CD4-positive, alpha-beta T cell (primary cell): ENCODE results near the gene MEF2A. TPM values are rescaled to one million over a fixed set of nuclear protein-coding genes. Genes with fewer than 3 reads are reported as not detected.

ENCODE experiments used
- ATAC-seq: fragments of 200-7000 bp; cut with Tn5 transposase; one replicate; pipeline ENCODE4 v1.10.0; 2022; ENCODE audit warnings: mild to moderate bottlenecking; ENCODE audit not compliant: poor library complexity
- CTCF ChIA-PET: fragments of 350-600 bp; sonication (Branson Sonifier 250); formaldehyde crosslinking; loops from one replicate; lab custom pipeline; 2021; ENCODE audit warnings: antibody characterized with exemption, inconsistent platforms; lab: Charles Lee
- POLR2A ChIA-PET: fragments of 350-600 bp; sonication (Branson Sonifier 250); formaldehyde crosslinking; loops from one replicate; lab custom pipeline; 2021; ENCODE audit warnings: antibody characterized with exemption, inconsistent platforms; lab: Charles Lee
- DNase-seq, 14 experiments: peaks; one replicate each; pipeline ENCODE4 v3.0.0-alpha.2; 2013 to 2020; ENCODE audit warnings: mixed read lengths in 2 of 14
- H3K27ac ChIP-seq, 2 donors: one replicate each; pipeline versions ENCODE4 v1.5.1 to v1.7.0; 2013; ENCODE audit warnings: low read length in 2 of 2, low read depth in 1 of 2, mild to moderate bottlenecking in 1 of 2
- H3K27me3 ChIP-seq, 2 experiments: 1 replicate in 1 of 2; 2 replicates in 1 of 2; pipeline versions ENCODE4 v1.6.1 to v1.7.0; 2013; ENCODE audit warnings: low read length in 2 of 2, control low read depth in 1 of 2, mild to moderate bottlenecking in 1 of 2, moderate library complexity in 1 of 2; ENCODE audit not compliant: insufficient read depth in 2 of 2, control insufficient read depth in 1 of 2
- H3K36me3 ChIP-seq: one replicate; pipeline ENCODE4 v1.6.1; 2013; ENCODE audit warnings: low read length, control low read depth; ENCODE audit not compliant: insufficient read depth
- H3K4me1 ChIP-seq: one replicate; pipeline ENCODE4 v1.6.1; 2013; ENCODE audit warnings: low read length, control low read depth; ENCODE audit not compliant: insufficient read depth
- H3K4me3 ChIP-seq: one replicate; pipeline ENCODE4 v1.5.1; 2013; ENCODE audit warnings: mild to moderate bottlenecking, low read length, moderate library complexity
- H3K9me3 ChIP-seq, 2 experiments: 1 replicate in 1 of 2; 2 replicates in 1 of 2; pipeline versions ENCODE4 v1.6.1 to v1.7.0; 2013; ENCODE audit warnings: low read length in 2 of 2, mild to moderate bottlenecking in 2 of 2, control low read depth in 1 of 2, moderate library complexity in 1 of 2; ENCODE audit not compliant: control insufficient read depth in 1 of 2, insufficient read depth in 1 of 2
- H3K27ac Mint-ChIP-seq: one replicate; pipeline ENCODE4 v1.8.0; 2020; ENCODE audit warnings: mixed read lengths
- H3K27me3 Mint-ChIP-seq: one replicate; pipeline ENCODE4 v1.8.0; 2021; ENCODE audit warnings: mixed read lengths
- H3K36me3 Mint-ChIP-seq: one replicate; pipeline ENCODE4 v1.8.0; 2021; ENCODE audit warnings: low read depth, mixed read lengths
- H3K4me1 Mint-ChIP-seq: one replicate; pipeline ENCODE4 v1.8.0; 2021; ENCODE audit warnings: low read depth, mixed read lengths
- H3K4me3 Mint-ChIP-seq: one replicate; pipeline ENCODE4 v1.8.0; 2020; ENCODE audit warnings: mild to moderate bottlenecking, mixed read lengths
- H3K9me3 Mint-ChIP-seq: one replicate; pipeline ENCODE4 v1.8.0; 2020; ENCODE audit warnings: mixed read lengths
- CTCF ChIP-seq: fragments of 200-600 bp; IDR thresholded peaks from one replicate; pipeline ENCODE4 v1.8.0; 2022; ENCODE audit warnings: antibody characterized with exemption, mild to moderate bottlenecking
- intact Hi-C, 2 experiments: fragments of 100-400 bp; cut with DNase I in 1 of 2; cut with micrococcal nuclease in 1 of 2; formaldehyde crosslinking; loops; one replicate each; pipeline versions ENCODE4 v1.15.1 to v1.9.0; 2023 to 2025; cut with DNase I, micrococcal nuclease
- total RNA-seq, 174 experiments: library from RNA in 2 of 174; stranded (reverse) in 2 of 174; gene quantifications; one replicate each; pipeline ENCODE4 v1.2.3 and lab custom pipeline; 2021 to 2026

MEF2A gene
- total RNA-seq, 2 experiments from 2014 or later = 23.2 to 24.9 TPM

- intact Hi-C loops = loop anchor here in 1 of 2 experiments (1.0 kb wide), 1 partner anchor 14 kb away; no protein-coding TSS in a partner anchor
- no peak overlapping the region for H3K27ac Mint-ChIP-seq
- H3K4me1 ChIP-seq = no peaks in the 10 kb centered on the region
- no peaks in the 10 kb centered on the region for H3K4me1 Mint-ChIP-seq
- H3K27me3 Mint-ChIP-seq = no peaks in the 10 kb centered on the region
- H3K4me3 Mint-ChIP-seq = no peak overlapping the region
- ChIA-PET CTCF (interaction anchor here (1.7 kb wide), 1 partner anchor 10 kb away, joined by 6 read pairs; no protein-coding TSS in a partner anchor), POLR2A (interaction anchor here (1.0 kb wide), 1 partner anchor 61 kb away, joined by 3 read pairs; the partner anchor contains the start of gene LYSMD4)
- H3K4me3 ChIP-seq = no peak overlapping the region
- ATAC-seq = no peak
- H3K9me3 Mint-ChIP-seq = no peaks in the 10 kb centered on the region
- H3K36me3 Mint-ChIP-seq = peaks cover 62% of the 10 kb centered on the region
- no peaks in the 10 kb centered on the region for H3K27me3 ChIP-seq
- no peak overlapping the region for H3K27ac ChIP-seq
- H3K9me3 ChIP-seq = no peaks in the 10 kb centered on the region
- TF ChIP-seq CTCF = no peak
- peaks cover 27% of the 10 kb centered on the region for H3K36me3 ChIP-seq
- DNase-seq = no peak
Measured at GRCh38 chr15:99671926-99672635, 106.3 kb downstream of the MEF2A start.

- TF ChIP-seq CTCF = no peak
- H3K4me3 ChIP-seq = no peak overlapping the region
- peaks cover 33% of the 10 kb centered on the region for H3K36me3 ChIP-seq
- H3K27me3 ChIP-seq = no peaks in the 10 kb centered on the region
- intact Hi-C loops = no loop called here
- ATAC-seq = no peak
- Mint-ChIP-seq H3K27ac (no peak overlapping the region), H3K4me3 (no peak overlapping the region), H3K27me3 (no peaks in the 10 kb centered on the region), H3K36me3 (peaks cover 72% of the 10 kb centered on the region), H3K9me3 (no peaks in the 10 kb centered on the region), H3K4me1 (no peaks in the 10 kb centered on the region)
- H3K9me3 ChIP-seq = no peaks in the 10 kb centered on the region
- DNase-seq = no peak
- POLR2A ChIA-PET = no interaction called here
- H3K27ac ChIP-seq = no peak overlapping the region
- H3K4me1 ChIP-seq = no peaks in the 10 kb centered on the region
- CTCF ChIA-PET = interaction anchor here (1.7 kb wide), 1 partner anchor 9 kb away, joined by 6 read pairs; no protein-coding TSS in a partner anchor
Measured at GRCh38 chr15:99673111-99673510, 107.3 kb downstream of the MEF2A start.

- no peak for DNase-seq
- Histone ChIP-seq H3K27me3 (no peaks in the 10 kb centered on the region), H3K36me3 (peaks cover 42% of the 10 kb centered on the region), H3K4me3 (no peak overlapping the region), H3K9me3 (no peaks in the 10 kb centered on the region), H3K27ac (no peak overlapping the region), H3K4me1 (no peaks in the 10 kb centered on the region)
- H3K27ac Mint-ChIP-seq = no peak overlapping the region
- peaks cover 84% of the 10 kb centered on the region for H3K36me3 Mint-ChIP-seq
- no peaks in the 10 kb centered on the region for H3K9me3 Mint-ChIP-seq
- TF ChIP-seq CTCF = no peak
- intact Hi-C loops = no loop called here
- ChIA-PET POLR2A (no interaction called here), CTCF (no interaction called here)
- no peak overlapping the region for H3K4me3 Mint-ChIP-seq
- no peak for ATAC-seq
- H3K4me1 Mint-ChIP-seq = no peaks in the 10 kb centered on the region
- H3K27me3 Mint-ChIP-seq = no peaks in the 10 kb centered on the region
Measured at GRCh38 chr15:99674279-99674678, 108.5 kb downstream of the MEF2A start.
